B cell (primary cell): ENCODE results near the gene ERC1. TPM values are rescaled to one million over a fixed set of nuclear protein-coding genes. Genes with fewer than 3 reads are reported as not detected.

Experiments
- ATAC-seq: fragments of 200-7000 bp; cut with Tn5 transposase; one replicate; pipeline ENCODE4 v1.10.0; 2021; ENCODE audit warnings: low read depth, mild to moderate bottlenecking, moderate number of reproducible peaks, moderate library complexity
- CTCF ChIA-PET: fragments of 350-600 bp; sonication (Branson Sonifier 250); formaldehyde crosslinking; loops from one replicate; lab custom pipeline; 2021; ENCODE audit warnings: antibody characterized with exemption, inconsistent platforms; lab: Charles Lee
- POLR2A ChIA-PET: fragments of 350-600 bp; sonication (Branson Sonifier 250); formaldehyde crosslinking; loops from one replicate; lab custom pipeline; 2021; ENCODE audit warnings: antibody characterized with exemption; lab: Charles Lee
- DNase-seq: peaks from one replicate; pipeline ENCODE4 v3.0.0; 2013
- H2AFZ ChIP-seq: 2 replicates; pipeline ENCODE4 v1.6.1; 2012; ENCODE audit warnings: mild to moderate bottlenecking, low read depth, low read length; ENCODE audit not compliant: insufficient read depth, poor library complexity, severe bottlenecking
- H3K27ac ChIP-seq, 2 donors: 1 replicate in 1 of 2; 2 replicates in 1 of 2; pipeline ENCODE4 v1.5.1; 2012 to 2013; ENCODE audit warnings: low read length in 2 of 2, mild to moderate bottlenecking in 2 of 2, moderate library complexity in 1 of 2
- H3K27me3 ChIP-seq, 4 experiments: fragments of 200-600 bp in 1 of 4; sonication (generic) in 1 of 4; replicated peaks in 1 of 4; 1 replicate in 2 of 4; 2 replicates in 2 of 4; pipeline versions ENCODE4 v1.6.1 to v1.7.0; 2013 to 2016; ENCODE audit warnings: low read length in 3 of 4, mild to moderate bottlenecking in 2 of 4, mixed read lengths in 1 of 4, moderate library complexity in 1 of 4; ENCODE audit not compliant: insufficient read depth in 4 of 4, control insufficient read depth in 3 of 4; ENCODE audit errors: control extremely low read depth in 1 of 4
- H3K36me3 ChIP-seq, 2 experiments: replicated peaks in 1 of 2; 1 replicate in 1 of 2; 2 replicates in 1 of 2; pipeline versions ENCODE4 v1.6.1 to v1.7.1; 2013; ENCODE audit warnings: low read length in 1 of 2; ENCODE audit not compliant: insufficient read depth in 2 of 2, control insufficient read depth in 1 of 2; ENCODE audit errors: control extremely low read depth in 1 of 2, extremely low read depth in 1 of 2
- H3K4me1 ChIP-seq, 2 donors: fragments of 200-600 bp in 1 of 2; sonication (generic) in 1 of 2; 1 replicate in 1 of 2; 2 replicates in 1 of 2; pipeline versions ENCODE4 v1.5.1 to v1.6.1; 2013 to 2017; ENCODE audit warnings: low read length in 2 of 2; ENCODE audit not compliant: control insufficient read depth in 2 of 2, insufficient read depth in 2 of 2
- H3K4me2 ChIP-seq: replicated peaks from 2 replicates; pipeline ENCODE3; 2012; ENCODE audit warnings: mild to moderate bottlenecking, low read depth, low read length; ENCODE audit not compliant: poor library complexity, severe bottlenecking
- H3K4me3 ChIP-seq, 5 experiments: fragments of 200-600 bp in 1 of 5; sonication (generic) in 1 of 5; 1 replicate in 3 of 5; 2 replicates in 2 of 5; pipeline versions ENCODE4 v1.5.1 to v1.7.0; 2011 to 2016; ENCODE audit warnings: low read length in 4 of 5, mild to moderate bottlenecking in 4 of 5, low read depth in 2 of 5, control low read depth in 1 of 5, moderate library complexity in 1 of 5; ENCODE audit not compliant: insufficient read depth in 1 of 5; ENCODE audit errors: control extremely low read depth in 1 of 5, extremely low read depth in 1 of 5
- H3K79me2 ChIP-seq: fragments of 200-600 bp; sonication (generic); one replicate; pipeline ENCODE4 v1.6.0; 2016; ENCODE audit warnings: low read length; ENCODE audit not compliant: control insufficient read depth, insufficient read depth
- H3K9ac ChIP-seq: fragments of 200-600 bp; sonication (generic); 2 replicates; pipeline ENCODE4 v1.6.1; 2017; ENCODE audit warnings: mild to moderate bottlenecking, low read length, moderate library complexity
- H3K9me3 ChIP-seq, 3 donors: one replicate each; pipeline versions ENCODE4 v1.6.1 to v1.7.1; 2013; ENCODE audit warnings: low read length in 2 of 3; ENCODE audit not compliant: control insufficient read depth in 2 of 3, insufficient read depth in 1 of 3; ENCODE audit errors: control extremely low read depth in 1 of 3
- H4K20me1 ChIP-seq: 2 replicates; pipeline ENCODE4 v1.6.0; 2012; ENCODE audit warnings: mild to moderate bottlenecking, low read length; ENCODE audit not compliant: insufficient read depth, control insufficient read depth, poor library complexity, severe bottlenecking
- H3K27ac Mint-ChIP-seq: one replicate; pipeline ENCODE4 v1.8.0; 2021; ENCODE audit warnings: mixed read lengths
- H3K27me3 Mint-ChIP-seq: one replicate; pipeline ENCODE4 v1.8.0; 2021; ENCODE audit warnings: mixed read lengths
- H3K4me1 Mint-ChIP-seq: one replicate; pipeline ENCODE4 v1.8.0; 2021; ENCODE audit warnings: mixed read lengths
- H3K4me3 Mint-ChIP-seq: one replicate; pipeline ENCODE4 v1.8.0; 2021; ENCODE audit warnings: mixed read lengths
- H3K9me3 Mint-ChIP-seq: one replicate; pipeline ENCODE4 v1.8.0; 2022; ENCODE audit warnings: mixed read lengths; ENCODE audit not compliant: insufficient read depth
- EZH2 ChIP-seq: IDR thresholded peaks from 2 replicates; pipeline ENCODE4 v1.6.1; 2012; ENCODE audit warnings: borderline replicate concordance, low read depth, mild to moderate bottlenecking, moderate library complexity, low read length; ENCODE audit not compliant: insufficient read depth, poor library complexity, severe bottlenecking
- WGBS: methylation state at CpG from one replicate; pipeline ENCODE4 v1.1.5; 2013; ENCODE audit warnings: missing lambda C conversion rate; ENCODE audit not compliant: insufficient coverage; 5-methylcytosine and 5-hydroxymethylcytosine counted together
- intact Hi-C: fragments of 100-400 bp; cut with micrococcal nuclease; formaldehyde crosslinking; loops from one replicate; pipeline ENCODE4 v1.10.0; 2022
- polyA plus RNA-seq: library from polyadenylated mRNA; depleted of rRNA; stranded (reverse); fragments of >200 nt; gene quantifications from 2 replicates; pipeline ENCODE4 v1.2.3, GENCODE V29; 2012
- total RNA-seq, 2 donors: library from RNA; stranded (reverse); fragments of 120-200 nt in 1 of 2; gene quantifications; 1 replicate in 1 of 2; 2 replicates in 1 of 2; pipeline versions ENCODE4 v1.2.3 to v1.2.4, GENCODE V29; 2013 to 2022
- TF ChIP-seq, protein P1 (sequence below): fragments of 200-600 bp; IDR thresholded peaks from one replicate; pipeline ENCODE4 v1.8.0; 2022; ENCODE audit warnings: antibody characterized with exemption, mild to moderate bottlenecking

ERC1 gene
- total and polyA plus RNA-seq, 2 donors (not counting 1 experiment from before 2014, with no cell fraction given): 4.0 to 77.6 TPM

GRCh38 chr12:1289371-1290155, 298.5 kb downstream of the ERC1 start:
- H3K4me1 ChIP-seq: peaks cover 0 to 3% of the 10 kb centered on the region in 2 donors
- ATAC-seq (no peak), DNase-seq (no peak)
- POLR2A ChIA-PET: no interaction called here
- no peak overlapping the region for H3K4me3 ChIP-seq
- no peak overlapping the region for H2AFZ ChIP-seq
- no peak for TF ChIP-seq EZH2
- TF ChIP-seq, protein P1, sequence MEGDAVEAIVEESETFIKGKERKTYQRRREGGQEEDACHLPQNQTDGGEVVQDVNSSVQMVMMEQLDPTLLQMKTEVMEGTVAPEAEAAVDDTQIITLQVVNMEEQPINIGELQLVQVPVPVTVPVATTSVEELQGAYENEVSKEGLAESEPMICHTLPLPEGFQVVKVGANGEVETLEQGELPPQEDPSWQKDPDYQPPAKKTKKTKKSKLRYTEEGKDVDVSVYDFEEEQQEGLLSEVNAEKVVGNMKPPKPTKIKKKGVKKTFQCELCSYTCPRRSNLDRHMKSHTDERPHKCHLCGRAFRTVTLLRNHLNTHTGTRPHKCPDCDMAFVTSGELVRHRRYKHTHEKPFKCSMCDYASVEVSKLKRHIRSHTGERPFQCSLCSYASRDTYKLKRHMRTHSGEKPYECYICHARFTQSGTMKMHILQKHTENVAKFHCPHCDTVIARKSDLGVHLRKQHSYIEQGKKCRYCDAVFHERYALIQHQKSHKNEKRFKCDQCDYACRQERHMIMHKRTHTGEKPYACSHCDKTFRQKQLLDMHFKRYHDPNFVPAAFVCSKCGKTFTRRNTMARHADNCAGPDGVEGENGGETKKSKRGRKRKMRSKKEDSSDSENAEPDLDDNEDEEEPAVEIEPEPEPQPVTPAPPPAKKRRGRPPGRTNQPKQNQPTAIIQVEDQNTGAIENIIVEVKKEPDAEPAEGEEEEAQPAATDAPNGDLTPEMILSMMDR: no peak
- Mint-ChIP-seq H3K27me3 (no peaks in the 10 kb centered on the region), H3K27ac (no peak overlapping the region), H3K9me3 (no peaks in the 10 kb centered on the region), H3K4me3 (no peak overlapping the region), H3K4me1 (peaks cover 7% of the 10 kb centered on the region)
- no peak overlapping the region for H3K9ac ChIP-seq
- WGBS: no CpG with 5 or more reads among the region's 7 CpGs
- no peak overlapping the region for H3K27ac ChIP-seq
- no peaks in the 10 kb centered on the region for H3K9me3 ChIP-seq
- intact Hi-C loops: no loop called here
- H3K27me3 ChIP-seq: no peaks in the 10 kb centered on the region
- CTCF ChIA-PET: no interaction called here
- no peaks in the 10 kb centered on the region for H3K79me2 ChIP-seq
- H4K20me1 ChIP-seq: no peaks in the 10 kb centered on the region
- H3K36me3 ChIP-seq: peaks cover 2 to 10% of the 10 kb centered on the region in 2 experiments
- H3K4me2 ChIP-seq: no peak overlapping the region

DNA sequence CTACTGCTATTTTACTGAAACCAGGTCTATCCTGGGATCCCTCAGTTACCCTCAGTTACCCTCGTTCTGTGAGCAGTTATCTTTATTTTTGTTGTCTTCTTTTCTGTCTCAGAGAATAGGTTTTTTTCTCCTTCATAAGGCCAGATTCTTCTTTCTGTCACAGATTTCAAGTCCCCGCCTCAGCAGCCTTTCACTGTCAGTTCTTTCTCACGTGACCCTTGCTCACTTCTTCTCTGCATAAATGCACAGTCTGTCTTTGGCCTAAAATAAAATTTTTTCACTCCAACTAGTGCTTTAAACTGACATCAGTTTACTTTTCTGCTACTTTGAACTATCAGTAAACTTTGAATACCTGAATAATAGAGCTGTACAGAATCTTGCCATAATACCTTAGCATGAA, 299.7 kb downstream of the ERC1 start:
- H3K79me2 ChIP-seq: no peaks in the 10 kb centered on the region
- H3K4me3 Mint-ChIP-seq: no peak overlapping the region
- no peak overlapping the region for H3K9ac ChIP-seq
- ATAC-seq (no peak), DNase-seq (no peak)
- H3K27me3 Mint-ChIP-seq: no peaks in the 10 kb centered on the region
- H3K4me2 ChIP-seq: no peak overlapping the region
- no peaks in the 10 kb centered on the region for H4K20me1 ChIP-seq
- H3K27me3 ChIP-seq: no peaks in the 10 kb centered on the region
- no peak overlapping the region for H3K27ac ChIP-seq
- H3K4me3 ChIP-seq: no peak overlapping the region
- ChIA-PET CTCF (no interaction called here), POLR2A (no interaction called here)
- no peak overlapping the region for H3K27ac Mint-ChIP-seq
- WGBS: 100% methylated on average over 2 of the region's 3 CpGs
- H3K4me1 ChIP-seq: peaks cover 0 to 3% of the 10 kb centered on the region in 2 donors
- peaks cover 7% of the 10 kb centered on the region for H3K4me1 Mint-ChIP-seq
- intact Hi-C loops: no loop called here
- H3K9me3 ChIP-seq: no peaks in the 10 kb centered on the region
- no peaks in the 10 kb centered on the region for H3K9me3 Mint-ChIP-seq
- TF ChIP-seq EZH2: no peak
- TF ChIP-seq, protein P1: no peak
- H2AFZ ChIP-seq: no peak overlapping the region
- peaks cover 2 to 21% of the 10 kb centered on the region in 2 experiments for H3K36me3 ChIP-seq
